OCI-LY7 (cell line): ENCODE data around the gene HDAC10. TPM values are rescaled to one million over a fixed set of nuclear protein-coding genes. Genes with fewer than 3 reads are reported as not detected.
"Not testable (repeated sequence)": the region's sequence is repeated elsewhere in the genome, so short reads cannot be mapped to it uniquely, and the experiment has no call there.

ENCODE experiments used
- BruUV-seq: library from RNA; stranded (reverse); fragments of 400-500 nt; replicated peaks from 2 replicates; lab custom pipeline; 2021; lab: Mats Ljungman, UMichigan
- CTCF ChIA-PET: fragments of 300-600 bp; sonication (Branson Sonifier 250); formaldehyde crosslinking; loops from one replicate; lab custom pipeline; 2022; ENCODE audit warnings: antibody characterized with exemption; ENCODE audit not compliant: unreplicated experiment; lab: Charles Lee
- POLR2A ChIA-PET: fragments of 300-600 bp; sonication (Branson Sonifier 250); formaldehyde crosslinking; loops from one replicate; lab custom pipeline; 2022; ENCODE audit warnings: antibody characterized with exemption; lab: Charles Lee
- DNase-seq: peaks from one replicate; pipeline ENCODE4 v3.0.0-alpha.2; 2015; ENCODE audit warnings: low spot score
- H2AFZ ChIP-seq: fragments of 200-600 bp; sonication (generic), shearing (Covaris generic); 2 replicates; pipeline ENCODE4 v1.6.1; 2014; ENCODE audit warnings: mild to moderate bottlenecking, antibody characterized with exemption, low read length, moderate library complexity
- H3K27ac ChIP-seq: fragments of 200-600 bp; sonication (generic); 2 replicates; pipeline ENCODE4 v1.5.1; 2014; ENCODE audit warnings: mixed run types, low read depth, mild to moderate bottlenecking, moderate library complexity, low read length, inconsistent platforms; ENCODE audit not compliant: poor library complexity, severe bottlenecking
- H3K36me3 ChIP-seq: fragments of 200-600 bp; sonication (generic); 2 replicates; pipeline ENCODE4 v1.6.1; 2014; ENCODE audit warnings: mild to moderate bottlenecking, antibody characterized with exemption, low read length, moderate library complexity, mixed read lengths; ENCODE audit not compliant: insufficient read depth
- H3K4me1 ChIP-seq: fragments of 200-600 bp; sonication (generic); 2 replicates; pipeline ENCODE4 v1.5.1; 2014; ENCODE audit warnings: mild to moderate bottlenecking, low read length; ENCODE audit not compliant: insufficient read depth, poor library complexity, severe bottlenecking
- H3K4me2 ChIP-seq: fragments of 200-600 bp; sonication (generic); 2 replicates; pipeline ENCODE4 v1.6.1; 2014; ENCODE audit warnings: mild to moderate bottlenecking, low read length
- H3K4me3 ChIP-seq: fragments of 200-600 bp; sonication (generic); 2 replicates; pipeline ENCODE4 v1.5.1; 2014; ENCODE audit warnings: mild to moderate bottlenecking, low read depth, low read length; ENCODE audit not compliant: poor library complexity, severe bottlenecking
- H3K79me2 ChIP-seq: fragments of 200-600 bp; sonication (generic); 2 replicates; pipeline ENCODE4 v1.6.1; 2016; ENCODE audit warnings: low read depth, mild to moderate bottlenecking, low read length, moderate library complexity, mixed read lengths; ENCODE audit not compliant: insufficient read depth
- H3K9me2 ChIP-seq: fragments of 200-600 bp; sonication (generic); 2 replicates; pipeline ENCODE4 v1.6.1; 2016; ENCODE audit warnings: mild to moderate bottlenecking, low read length, mixed read lengths; ENCODE audit not compliant: insufficient read depth
- H3K9me3 ChIP-seq: fragments of 200-600 bp; sonication (generic); 2 replicates; pipeline ENCODE4 v1.6.1; 2014; ENCODE audit warnings: mild to moderate bottlenecking, mixed run types, low read length, mixed read lengths
- H4K20me1 ChIP-seq: fragments of 200-600 bp; sonication (generic); 2 replicates; pipeline ENCODE4 v1.6.1; 2014; ENCODE audit warnings: mild to moderate bottlenecking, antibody characterized with exemption, low read length, moderate library complexity, mixed read lengths; ENCODE audit not compliant: insufficient read depth
- EZH2phosphoT487 ChIP-seq: fragments of 200-600 bp; sonication (generic); IDR thresholded peaks from 2 replicates; pipeline ENCODE4 v1.6.1; 2018; ENCODE audit warnings: low read depth, borderline replicate concordance, mild to moderate bottlenecking, mixed run types, antibody characterized with exemption, low read length, moderate library complexity, mixed read lengths
- intact Hi-C: fragments of 100-400 bp; cut with micrococcal nuclease; formaldehyde crosslinking; loops from one replicate; pipeline ENCODE4 v1.10.0; 2022; ENCODE audit not compliant: unreplicated experiment
- total RNA-seq, 2 experiments: library from RNA; depleted of rRNA in 1 of 2; stranded (reverse); fragments of >200 nt in 1 of 2; shearing (Covaris generic) in 1 of 2; gene quantifications; 2 replicates each; pipeline ENCODE4 v1.2.3, GENCODE V29; 2014 to 2022
- TF ChIP-seq, protein P1 (sequence below): fragments of 200-600 bp; sonication (generic); conservative IDR thresholded peaks from 2 replicates; pipeline ENCODE4 v1.5.1; 2014; ENCODE audit warnings: mild to moderate bottlenecking, antibody characterized with exemption, low read length, moderate library complexity, mixed read lengths

The HDAC10 gene
- total RNA-seq, 2 experiments from 2014 or later, result 49.4 to 74.9 TPM

DNA sequence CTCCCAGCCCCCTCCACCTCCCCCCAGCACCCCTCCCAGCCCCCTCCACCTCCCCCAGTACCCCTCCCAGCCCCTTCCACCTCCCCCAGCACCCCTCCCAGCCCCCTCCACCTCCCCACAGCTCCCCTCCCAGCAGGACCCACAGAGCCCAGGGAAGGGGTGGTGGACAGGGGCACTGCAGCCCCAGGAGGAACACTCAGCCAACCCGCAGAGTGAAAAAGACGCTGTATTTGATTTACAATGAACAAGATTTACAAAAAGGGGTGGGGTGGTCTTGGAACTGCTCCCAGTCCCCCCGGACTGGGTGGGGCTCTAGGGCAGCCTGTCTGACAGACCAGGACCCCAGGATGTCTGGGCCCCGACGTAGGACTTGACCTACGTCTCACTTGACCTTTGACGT is 23.7 kb upstream of the HDAC10 start:
- Histone ChIP-seq H3K9me2 (no peaks in the 10 kb centered on the region), H3K9me3 (peaks cover 5% of the 10 kb centered on the region; the same call in 1 of the 2 replicates), H3K27ac (no peak overlapping the region), H4K20me1 (no peaks in the 10 kb centered on the region), H3K79me2 (no peaks in the 10 kb centered on the region), H3K4me2 (no peak overlapping the region), H3K36me3 (peaks cover 16% of the 10 kb centered on the region; the same call in 1 of the 2 replicates), H3K4me1 (peaks cover 24% of the 10 kb centered on the region), H3K4me3 (no peak overlapping the region), H2AFZ (no peak overlapping the region)
- ChIA-PET POLR2A (no interaction called here), CTCF (no interaction called here)
- DNase-seq, result no peak
- BruUV-seq, result no TSS peak
- intact Hi-C loops, result loop anchor here (5.0 kb wide), 1 partner anchor 233 kb away; the partner anchor contains the start of genes LMF2 and NCAPH2
- TF ChIP-seq, protein P1, sequence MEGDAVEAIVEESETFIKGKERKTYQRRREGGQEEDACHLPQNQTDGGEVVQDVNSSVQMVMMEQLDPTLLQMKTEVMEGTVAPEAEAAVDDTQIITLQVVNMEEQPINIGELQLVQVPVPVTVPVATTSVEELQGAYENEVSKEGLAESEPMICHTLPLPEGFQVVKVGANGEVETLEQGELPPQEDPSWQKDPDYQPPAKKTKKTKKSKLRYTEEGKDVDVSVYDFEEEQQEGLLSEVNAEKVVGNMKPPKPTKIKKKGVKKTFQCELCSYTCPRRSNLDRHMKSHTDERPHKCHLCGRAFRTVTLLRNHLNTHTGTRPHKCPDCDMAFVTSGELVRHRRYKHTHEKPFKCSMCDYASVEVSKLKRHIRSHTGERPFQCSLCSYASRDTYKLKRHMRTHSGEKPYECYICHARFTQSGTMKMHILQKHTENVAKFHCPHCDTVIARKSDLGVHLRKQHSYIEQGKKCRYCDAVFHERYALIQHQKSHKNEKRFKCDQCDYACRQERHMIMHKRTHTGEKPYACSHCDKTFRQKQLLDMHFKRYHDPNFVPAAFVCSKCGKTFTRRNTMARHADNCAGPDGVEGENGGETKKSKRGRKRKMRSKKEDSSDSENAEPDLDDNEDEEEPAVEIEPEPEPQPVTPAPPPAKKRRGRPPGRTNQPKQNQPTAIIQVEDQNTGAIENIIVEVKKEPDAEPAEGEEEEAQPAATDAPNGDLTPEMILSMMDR, result no peak
- TF ChIP-seq EZH2phosphoT487, result no peak

DNA sequence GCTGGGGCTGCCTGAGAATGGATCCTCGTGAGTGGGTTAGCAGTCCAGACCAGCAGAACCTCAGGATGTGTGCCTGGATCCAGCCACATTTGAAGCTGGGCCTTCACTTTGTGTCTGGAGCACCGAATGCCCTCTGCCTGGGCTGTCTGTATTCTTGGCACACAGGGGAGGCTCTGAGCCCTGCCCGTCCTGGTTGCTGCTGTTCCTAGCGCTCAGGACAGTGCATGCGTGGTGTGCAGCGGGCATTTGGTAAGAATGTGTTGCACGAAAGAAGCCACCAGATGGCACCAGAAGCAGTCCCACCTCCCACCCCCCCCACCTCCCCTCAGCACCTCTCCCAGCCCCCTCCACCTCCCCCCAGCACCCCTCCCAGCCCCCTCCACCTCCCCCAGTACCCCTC is 23.2 kb upstream of the HDAC10 start:
- intact Hi-C loops, result loop anchor here (5.0 kb wide), 1 partner anchor 233 kb away; the partner anchor contains the start of genes LMF2 and NCAPH2
- H3K4me2 ChIP-seq, result no peak overlapping the region
- CTCF ChIA-PET, result no interaction called here
- no peak overlapping the region for H3K27ac ChIP-seq
- H3K36me3 ChIP-seq, result peaks cover 16% of the 10 kb centered on the region; the same call in 1 of the 2 replicates
- H3K9me2 ChIP-seq, result no peaks in the 10 kb centered on the region
- no peaks in the 10 kb centered on the region for H3K79me2 ChIP-seq
- H4K20me1 ChIP-seq, result no peaks in the 10 kb centered on the region
- TF ChIP-seq, protein P1, result peak; percentile 47
- no peak for TF ChIP-seq EZH2phosphoT487
- POLR2A ChIA-PET, result no interaction called here
- H2AFZ ChIP-seq, result no peak overlapping the region
- H3K4me1 ChIP-seq, result peaks cover 29% of the 10 kb centered on the region
- peaks cover 5% of the 10 kb centered on the region; the same call in 1 of the 2 replicates for H3K9me3 ChIP-seq
- peak; percentile 80 for DNase-seq
- BruUV-seq, result no TSS peak
- H3K4me3 ChIP-seq, result no peak overlapping the region

- H4K20me1 ChIP-seq, H3K4me2 ChIP-seq, POLR2A ChIA-PET, H3K9me3 ChIP-seq, DNase-seq, H3K9me2 ChIP-seq, BruUV-seq, H3K27ac ChIP-seq, H3K4me3 ChIP-seq, H2AFZ ChIP-seq, H3K79me2 ChIP-seq, CTCF ChIA-PET: not testable (repeated sequence)
- peaks cover 34% of the 10 kb centered on the region for H3K4me1 ChIP-seq
- intact Hi-C loops, result loop anchor here (5.0 kb wide), 1 partner anchor 234 kb away; the partner anchor contains the start of genes LMF2 and NCAPH2
- peaks cover 16% of the 10 kb centered on the region; the same call in 1 of the 2 replicates for H3K36me3 ChIP-seq
Observed at GRCh38 chr22:50273781-50274180, 22.7 kb upstream of the HDAC10 start.
